Subcutaneous abdominal adipose tissue (tissue), 5 donors: ENCODE measurements around the gene COL5A2.

Experiments used
- H3K27ac ChIP-seq: one replicate; pipeline ENCODE4 v1.7.0; 2013; ENCODE audit warnings: low read depth, mild to moderate bottlenecking, inconsistent platforms, low read length, moderate library complexity
- H3K27me3 ChIP-seq, 5 donors: one replicate each; pipeline ENCODE4 v1.7.0; 2013; ENCODE audit warnings: low read length in 5 of 5, inconsistent platforms in 1 of 5; ENCODE audit not compliant: control insufficient read depth in 5 of 5, insufficient read depth in 4 of 5
- H3K36me3 ChIP-seq, 5 donors: one replicate each; pipeline ENCODE4 v1.7.0; 2013; ENCODE audit warnings: low read length in 5 of 5; ENCODE audit not compliant: control insufficient read depth in 5 of 5, insufficient read depth in 5 of 5
- H3K4me1 ChIP-seq, 5 donors: one replicate each; pipeline ENCODE4 v1.7.0; 2013; ENCODE audit warnings: low read length in 5 of 5, mild to moderate bottlenecking in 3 of 5, moderate library complexity in 1 of 5; ENCODE audit not compliant: control insufficient read depth in 5 of 5, insufficient read depth in 5 of 5
- H3K4me3 ChIP-seq, 5 donors: one replicate each; pipeline ENCODE4 v1.7.0; 2013; ENCODE audit warnings: low read length in 5 of 5, low read depth in 1 of 5
- H3K9ac ChIP-seq, 5 donors: one replicate each; pipeline ENCODE4 v1.7.0; 2013; ENCODE audit warnings: low read length in 5 of 5, mild to moderate bottlenecking in 4 of 5, moderate library complexity in 3 of 5
- H3K9me3 ChIP-seq, 5 donors: one replicate each; pipeline ENCODE4 v1.7.0; 2013; ENCODE audit warnings: low read length in 5 of 5; ENCODE audit not compliant: control insufficient read depth in 5 of 5
- donor health status: healthy.
- donor health status: healthy.
- donor health status: healthy.
- donor health status: healthy.
- donor health status: healthy.

Gene COL5A2

GRCh38 chr2:189018631-189019030 lies 160.9 kb downstream of the COL5A2 start:
- Histone ChIP-seq H3K9me3 (no peaks in the 10 kb centered on the region), H3K4me3 (no peak overlapping the region), H3K9ac (no peak overlapping the region), H3K36me3 (no peaks in the 10 kb centered on the region), H3K4me1 (peaks cover 0 to 27% (median 7%) of the 10 kb centered on the region in 5 donors), H3K27me3 (no peaks in the 10 kb centered on the region), H3K27ac (peak overlapping the region; percentile 91)

GRCh38 chr2:189016311-189016861 lies 163.2 kb downstream of the COL5A2 start:
- Histone ChIP-seq H3K9me3 (no peaks in the 10 kb centered on the region), H3K36me3 (peaks cover 3 to 11% (median 6%) of the 10 kb centered on the region in 5 donors), H3K27me3 (no peaks in the 10 kb centered on the region), H3K4me3 (no peak overlapping the region), H3K4me1 (peaks cover 0 to 15% (median 7%) of the 10 kb centered on the region in 5 donors), H3K9ac (no peak overlapping the region), H3K27ac (peak overlapping the region; percentile 7)

- Histone ChIP-seq H3K9me3 (no peaks in the 10 kb centered on the region), H3K4me1 (peaks cover 0 to 9% (median 5%) of the 10 kb centered on the region in 5 donors), H3K4me3 (no peak overlapping the region), H3K36me3 (peaks cover 10 to 19% (median 15%) of the 10 kb centered on the region in 5 donors), H3K27me3 (no peaks in the 10 kb centered on the region), H3K9ac (no peak overlapping the region), H3K27ac (no peak overlapping the region)
These were observed 164.2 kb downstream of the COL5A2 start for GRCh38 chr2:189015359-189015758.

- H3K27me3 ChIP-seq, result no peaks in the 10 kb centered on the region
- H3K36me3 ChIP-seq, result peaks cover 17 to 27% (median 21%) of the 10 kb centered on the region in 5 donors
- no peaks in the 10 kb centered on the region for H3K9me3 ChIP-seq
- H3K9ac ChIP-seq, result no peak overlapping the region
- H3K4me1 ChIP-seq, result peaks cover 0 to 7% (median 3%) of the 10 kb centered on the region in 5 donors
- H3K27ac ChIP-seq, result peak overlapping the region; percentile 50
- H3K4me3 ChIP-seq, result no peak overlapping the region
These were observed 165.0 kb downstream of the COL5A2 start for GRCh38 chr2:189014449-189015138.

GRCh38 chr2:189013671-189014448 lies 165.7 kb downstream of the COL5A2 start:
- no peak overlapping the region for H3K9ac ChIP-seq
- peaks cover 0 to 7% (median 3%) of the 10 kb centered on the region in 5 donors for H3K4me1 ChIP-seq
- H3K27ac ChIP-seq, result peak overlapping the region; percentile 63
- H3K4me3 ChIP-seq, result no peak overlapping the region
- H3K27me3 ChIP-seq, result no peaks in the 10 kb centered on the region
- H3K9me3 ChIP-seq, result no peaks in the 10 kb centered on the region
- peaks cover 19 to 31% (median 25%) of the 10 kb centered on the region in 5 donors for H3K36me3 ChIP-seq

GRCh38 chr2:189013031-189013430 lies 166.5 kb downstream of the COL5A2 start:
- no peaks in the 10 kb centered on the region for H3K9me3 ChIP-seq
- H3K36me3 ChIP-seq, result peaks cover 27 to 39% (median 33%) of the 10 kb centered on the region in 5 donors
- H3K9ac ChIP-seq, result no peak overlapping the region
- no peak overlapping the region for H3K27ac ChIP-seq
- no peak overlapping the region for H3K4me3 ChIP-seq
- peaks cover 0 to 7% (median 3%) of the 10 kb centered on the region in 5 donors for H3K4me1 ChIP-seq
- H3K27me3 ChIP-seq, result no peaks in the 10 kb centered on the region

GRCh38 chr2:189012351-189012750 lies 167.2 kb downstream of the COL5A2 start:
- H3K9me3 ChIP-seq, result no peaks in the 10 kb centered on the region
- H3K9ac ChIP-seq, result no peak overlapping the region
- no peak overlapping the region for H3K4me3 ChIP-seq
- no peaks in the 10 kb centered on the region for H3K27me3 ChIP-seq
- no peak overlapping the region for H3K27ac ChIP-seq
- H3K36me3 ChIP-seq, result peaks cover 33 to 46% (median 40%) of the 10 kb centered on the region in 5 donors
- H3K4me1 ChIP-seq, result peaks cover 0 to 7% (median 3%) of the 10 kb centered on the region in 5 donors

- no peak overlapping the region for H3K4me3 ChIP-seq
- no peaks in the 10 kb centered on the region for H3K9me3 ChIP-seq
- H3K4me1 ChIP-seq, result peaks cover 0 to 7% (median 3%) of the 10 kb centered on the region in 5 donors
- peaks cover 43 to 57% (median 51%) of the 10 kb centered on the region in 5 donors for H3K36me3 ChIP-seq
- no peak overlapping the region for H3K9ac ChIP-seq
- H3K27ac ChIP-seq, result no peak overlapping the region
- no peaks in the 10 kb centered on the region for H3K27me3 ChIP-seq
These were observed 169.0 kb downstream of the COL5A2 start for GRCh38 chr2:189010536-189010935.

- peak overlapping the region; percentile 59 for H3K27ac ChIP-seq
- no peaks in the 10 kb centered on the region for H3K9me3 ChIP-seq
- no peaks in the 10 kb centered on the region for H3K27me3 ChIP-seq
- no peak overlapping the region for H3K4me3 ChIP-seq
- H3K4me1 ChIP-seq, result no peaks in the 10 kb centered on the region
- peaks cover 55 to 75% (median 67%) of the 10 kb centered on the region in 5 donors for H3K36me3 ChIP-seq
- H3K9ac ChIP-seq, result no peak overlapping the region
These were observed 170.9 kb downstream of the COL5A2 start for GRCh38 chr2:189008555-189009262.
